NCI-H82 treated with DMSO at 0.1 percent for 48 hours (cell line): ENCODE data around the gene DCTN3.
A peak's percentile ranks its signal among the peaks of the same experiment; 100 is the strongest.

Experiments used
- DNase-seq: peaks from one replicate; lab custom pipeline; 2025; ENCODE audit not compliant: unreplicated experiment; lab: John Stamatoyannopoulos, UW

The DCTN3 gene

GRCh38 chr9:34620061-34620994, at the start of gene DCTN3:
Gene DCTN3, minus strand, starts transcription at chr9:34620495. Its CDS starts 31 bp downstream, at chr9:34620464.
- DNase-seq = peak; percentile 75

GRCh38 chr9:34665381-34666250, 45.3 kb upstream of the DCTN3 start:
- DNase-seq = peak; percentile 76

DNA sequence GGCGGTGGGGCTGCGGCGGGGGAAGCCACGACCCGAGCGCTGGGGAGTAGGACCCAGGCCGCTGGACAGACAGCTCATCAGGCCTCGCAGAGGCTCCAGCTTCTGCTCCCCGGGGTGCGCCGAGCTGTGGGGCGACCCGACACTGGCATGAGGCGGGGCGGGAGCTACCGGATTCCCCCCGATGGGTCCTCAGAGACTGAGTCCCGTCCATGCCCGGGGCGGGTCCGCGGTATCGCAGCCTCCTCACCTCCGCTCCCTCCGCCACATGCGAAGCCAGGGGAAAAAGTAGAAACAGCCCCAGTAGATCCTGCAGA, 44.7 kb upstream of the DCTN3 start:
- DNase-seq = no peak

DNA sequence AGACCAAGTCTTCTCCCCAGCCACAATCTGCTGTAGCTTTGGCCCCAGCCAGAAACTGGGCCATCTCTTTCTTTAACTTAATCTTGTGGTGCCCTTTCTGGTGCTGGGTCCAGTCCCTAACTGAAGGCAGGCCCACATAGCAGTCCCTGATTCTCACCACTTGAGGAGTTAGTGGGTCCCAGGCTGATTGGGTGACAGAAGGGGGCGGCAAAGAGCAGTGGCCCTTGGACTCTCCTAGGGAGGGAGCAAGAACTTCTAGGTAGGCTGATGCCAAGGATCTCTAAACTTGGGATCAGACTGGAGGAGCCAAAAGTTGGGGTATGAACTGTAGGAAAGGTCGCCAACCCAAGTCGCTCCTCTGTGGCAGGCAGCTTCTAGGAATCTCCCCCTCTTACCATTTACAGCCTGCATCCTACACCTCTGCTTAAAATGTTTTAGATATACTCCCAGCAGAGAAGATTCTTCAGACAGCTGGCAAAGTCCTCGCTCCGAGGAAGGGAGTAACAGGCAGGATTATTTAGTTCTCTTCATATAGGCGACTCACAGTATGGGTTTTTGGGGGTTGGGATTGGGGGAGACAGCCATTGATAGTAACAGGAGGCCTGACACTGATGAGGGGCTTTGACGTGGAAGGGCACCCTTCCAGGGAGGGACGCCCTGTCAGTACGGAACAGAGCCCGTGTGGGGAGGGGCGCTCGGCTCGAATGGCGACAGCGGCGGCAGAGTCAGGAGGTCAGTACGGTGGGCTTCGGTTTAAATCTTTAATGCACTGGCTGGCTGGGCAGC, 44.2 kb upstream of the DCTN3 start:
- peak; percentile 44 for DNase-seq

DNA sequence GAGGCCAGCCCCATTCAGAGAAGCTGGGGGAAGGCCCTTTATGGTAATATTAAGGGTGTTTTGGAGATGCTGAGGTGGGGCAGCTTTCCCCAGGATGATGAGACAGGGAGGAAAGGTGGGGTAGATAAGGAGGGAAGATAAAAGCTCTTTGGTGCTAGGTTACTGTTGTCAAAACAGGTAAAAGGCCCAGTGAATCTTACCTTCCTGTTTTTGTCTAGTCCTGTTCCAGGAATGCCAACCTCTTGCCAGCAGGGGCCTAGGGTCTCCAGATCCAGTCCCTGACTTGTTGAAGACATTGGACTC, 43.0 kb upstream of the DCTN3 start:
- DNase-seq = no peak

GRCh38 chr9:34662526-34663302, 42.4 kb upstream of the DCTN3 start, which contains the start of gene CCL27:
Gene CCL27, minus strand, starts transcription at chr9:34662657. Its CDS starts 24 bp downstream, at chr9:34662633.
- DNase-seq = no peak

DNA sequence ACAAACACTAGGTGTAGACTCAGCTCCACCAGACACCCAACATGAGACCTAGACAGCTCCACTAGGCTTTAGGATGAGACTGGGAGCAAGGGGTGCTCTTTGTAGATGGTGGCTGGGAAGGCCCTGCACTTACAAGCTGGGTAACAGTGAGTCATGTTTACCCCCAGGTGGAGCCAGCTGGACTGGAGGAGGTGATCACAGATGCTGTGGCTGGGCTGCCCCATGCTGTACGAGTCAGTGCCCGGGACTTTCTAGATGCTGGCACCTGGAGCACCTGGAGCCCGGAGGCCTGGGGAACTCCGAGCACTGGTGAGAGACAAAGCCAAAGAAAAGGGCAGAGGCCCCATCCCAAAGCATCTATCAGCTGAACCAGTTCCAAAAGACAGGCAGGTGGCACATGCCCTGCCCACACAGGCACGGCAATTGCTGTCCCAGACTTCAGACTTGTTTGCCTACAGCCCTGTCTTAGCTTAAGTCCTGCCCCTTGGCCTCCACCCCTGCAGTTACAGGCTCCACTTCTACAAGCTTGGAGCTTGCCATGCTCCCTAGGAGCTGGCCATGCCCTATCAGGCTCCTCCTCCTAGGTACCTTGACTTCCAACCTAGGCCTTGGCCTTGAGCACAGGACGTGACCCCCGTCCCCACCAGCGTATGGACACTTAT, 39.4 kb upstream of the DCTN3 start:
- DNase-seq = no peak

DNA sequence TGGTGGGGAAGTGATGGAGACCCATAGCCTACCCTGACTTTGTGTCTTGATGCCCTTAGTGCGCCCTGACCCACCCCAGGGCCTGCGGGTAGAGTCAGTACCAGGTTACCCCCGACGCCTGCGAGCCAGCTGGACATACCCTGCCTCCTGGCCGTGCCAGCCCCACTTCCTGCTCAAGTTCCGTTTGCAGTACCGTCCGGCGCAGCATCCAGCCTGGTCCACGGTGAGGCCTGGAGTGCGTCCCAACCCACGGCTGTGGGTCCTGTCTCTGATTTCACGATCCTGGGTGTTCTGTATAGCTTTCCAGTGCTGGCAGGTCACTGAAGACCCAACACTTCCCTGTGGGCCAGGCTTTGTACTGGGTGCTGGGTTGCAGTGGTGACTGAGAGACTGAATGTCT, 38.2 kb upstream of the DCTN3 start:
- DNase-seq = no peak

DNA sequence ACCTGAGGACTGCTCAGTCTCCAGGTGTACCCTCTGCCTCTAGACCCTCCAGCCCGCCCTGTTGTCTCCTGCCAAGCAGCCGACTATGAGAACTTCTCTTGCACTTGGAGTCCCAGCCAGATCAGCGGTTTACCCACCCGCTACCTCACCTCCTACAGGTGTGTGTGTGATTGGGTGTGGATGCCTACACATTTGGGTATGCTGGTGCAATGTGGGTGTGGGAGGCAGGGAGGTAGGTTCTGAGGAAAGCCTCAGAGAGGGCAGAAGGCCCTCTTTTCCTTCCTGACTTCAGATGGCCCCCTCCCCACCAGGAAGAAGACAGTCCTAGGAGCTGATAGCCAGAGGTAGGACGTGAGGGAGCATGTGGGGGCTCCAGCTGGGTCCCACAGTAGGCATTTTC, 36.7 kb upstream of the DCTN3 start:
- no peak for DNase-seq

GRCh38 chr9:34655394-34655793, 35.1 kb upstream of the DCTN3 start:
- DNase-seq = no peak

DNA sequence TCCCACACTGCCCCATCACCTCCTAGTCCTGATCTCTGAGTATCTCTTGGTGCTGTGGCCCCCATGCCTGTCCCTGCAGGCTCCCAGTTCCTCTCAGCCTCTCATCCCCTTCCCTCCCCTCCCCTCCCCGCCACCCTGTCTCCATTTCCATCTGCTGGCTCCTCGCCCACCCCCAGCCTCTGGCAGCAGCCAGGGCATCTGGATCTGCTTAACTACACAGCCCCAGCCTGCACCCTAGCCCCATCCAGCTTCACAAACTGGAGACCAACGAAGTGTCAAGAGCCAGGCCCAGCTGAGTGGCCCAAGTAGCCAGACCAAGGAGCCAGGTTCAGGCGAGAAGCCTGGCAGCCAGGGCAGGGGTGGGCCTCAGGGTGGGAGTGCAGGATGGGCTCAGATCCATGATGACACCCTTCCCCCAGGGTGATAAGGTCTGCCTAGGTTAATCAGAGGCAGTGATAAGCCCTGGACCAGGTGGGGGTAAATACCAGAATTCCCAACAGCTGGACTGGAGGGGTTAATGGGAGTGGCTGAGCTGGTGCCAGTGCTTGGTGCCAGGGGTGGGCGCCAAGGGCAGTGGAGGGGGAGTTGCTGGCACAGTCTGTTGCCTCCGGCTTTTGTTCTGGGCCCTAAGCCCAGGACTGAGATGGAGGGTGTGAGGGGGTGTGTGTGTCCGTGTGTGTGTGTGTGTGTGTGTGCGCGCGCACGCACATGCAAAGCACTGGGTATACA, 34.2 kb upstream of the DCTN3 start:
- peak; percentile 57 for DNase-seq

DNA sequence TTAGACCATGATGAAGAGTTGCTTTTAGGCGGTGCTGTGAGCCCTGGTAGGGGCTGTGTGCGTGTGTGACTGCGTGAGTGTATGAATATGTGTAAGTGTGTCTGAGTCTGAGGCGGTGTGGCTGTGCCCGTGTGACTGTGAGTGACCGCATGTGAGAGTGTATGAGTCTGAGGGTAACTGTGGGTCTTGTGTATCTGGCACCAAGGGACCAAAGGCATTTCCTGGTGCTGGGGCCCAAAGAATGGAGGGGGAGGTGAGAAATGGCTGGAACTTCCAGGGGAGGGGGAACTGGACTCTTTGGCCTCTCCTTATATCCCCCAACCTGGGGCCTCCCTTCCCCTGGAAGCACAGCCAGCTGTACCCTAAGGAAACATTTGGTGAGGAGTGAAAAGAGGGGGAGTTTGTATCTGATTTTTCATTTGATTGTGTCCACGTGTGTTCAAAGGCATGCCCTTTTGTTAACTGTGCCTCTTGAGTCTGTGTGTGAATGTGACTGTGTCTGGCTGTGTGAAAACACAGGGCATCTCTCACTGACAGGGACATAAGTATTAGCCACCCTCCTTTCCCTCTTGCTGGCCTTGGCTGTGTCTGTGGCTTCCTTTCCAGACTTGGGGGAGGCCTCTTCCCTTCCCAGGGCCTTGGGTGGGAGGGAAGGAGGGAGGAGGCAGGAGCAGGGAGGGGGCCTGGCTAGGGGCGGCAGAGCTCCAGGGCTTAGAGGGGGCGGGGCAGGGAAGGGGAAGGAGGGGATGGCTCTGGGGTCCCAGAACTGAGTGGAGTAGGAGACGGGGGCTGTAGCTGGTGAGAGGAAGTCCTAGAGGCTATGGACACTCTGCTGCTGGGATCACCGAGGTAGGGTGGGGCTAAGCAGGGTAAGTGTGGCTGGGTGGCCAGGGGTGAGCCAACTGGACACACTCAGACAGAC, 33.1 kb upstream of the DCTN3 start:
- DNase-seq = peak; percentile 49

DNA sequence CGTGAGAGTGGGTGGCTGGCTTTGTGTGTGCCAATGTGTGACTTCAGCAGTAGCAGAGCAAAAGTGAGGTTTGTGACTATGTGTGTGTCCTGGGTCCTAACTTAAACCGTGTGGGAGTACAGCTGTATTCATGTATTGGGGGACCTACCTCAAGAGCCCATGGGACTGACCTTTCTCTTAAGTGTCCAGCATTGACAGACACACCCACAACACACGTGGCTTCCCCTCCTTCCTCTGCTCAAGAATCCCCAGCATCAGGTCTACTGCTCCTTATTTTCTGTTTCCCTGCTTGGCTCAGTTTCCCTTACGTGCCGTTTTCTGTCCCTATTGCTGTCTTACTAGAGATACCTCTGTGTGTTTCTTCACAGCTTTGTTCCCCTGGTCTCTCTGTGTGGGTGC, 32.3 kb upstream of the DCTN3 start:
- no peak for DNase-seq

DNA sequence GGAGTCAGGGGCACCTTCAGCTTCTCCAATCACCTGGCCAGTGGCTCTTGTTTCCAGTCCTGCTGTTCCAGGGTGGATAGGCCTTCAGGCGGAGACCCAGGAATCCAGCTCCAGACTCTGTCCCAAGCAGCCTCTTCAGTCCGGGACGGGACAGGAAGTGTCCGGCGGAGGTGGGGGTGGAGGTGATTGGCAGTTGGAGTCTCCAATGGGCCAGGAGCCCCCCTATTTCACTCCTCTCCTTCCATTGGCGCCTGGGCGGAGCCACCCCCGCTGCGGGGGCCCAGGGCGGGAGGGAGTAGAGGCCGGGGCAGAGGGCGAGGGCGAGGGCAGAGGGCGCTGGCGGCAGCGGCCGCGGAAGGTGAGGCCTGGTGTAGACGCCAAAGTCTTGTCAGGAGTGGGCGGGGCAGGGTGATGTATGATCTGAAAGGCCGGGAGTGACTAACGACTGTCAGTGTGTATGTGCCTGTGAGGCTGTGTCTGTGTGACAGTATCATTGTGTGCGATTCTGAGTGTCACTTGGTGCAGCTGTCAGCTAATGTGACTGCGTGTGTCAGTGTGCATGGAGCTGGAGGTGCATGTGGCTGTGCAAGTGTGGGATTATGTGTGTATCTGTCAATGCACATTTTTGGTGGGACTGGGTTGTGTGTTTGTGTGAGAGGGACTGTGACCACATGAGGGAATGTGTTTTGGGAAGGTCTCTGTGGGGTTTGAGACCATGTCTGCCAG, 31.7 kb upstream of the DCTN3 start, which contains the start of gene IL11RA:
IL11RA (plus strand) TSS at position 310 of the 726 bp plus-strand sequence. CDS start 3,033 bp downstream, outside the sequence.
- no peak for DNase-seq

- DNase-seq = no peak
Measured at GRCh38 chr9:34651321-34651720, 31.0 kb upstream of the DCTN3 start.

- no peak for DNase-seq
Measured at GRCh38 chr9:34650816-34651215, 30.5 kb upstream of the DCTN3 start.

DNA sequence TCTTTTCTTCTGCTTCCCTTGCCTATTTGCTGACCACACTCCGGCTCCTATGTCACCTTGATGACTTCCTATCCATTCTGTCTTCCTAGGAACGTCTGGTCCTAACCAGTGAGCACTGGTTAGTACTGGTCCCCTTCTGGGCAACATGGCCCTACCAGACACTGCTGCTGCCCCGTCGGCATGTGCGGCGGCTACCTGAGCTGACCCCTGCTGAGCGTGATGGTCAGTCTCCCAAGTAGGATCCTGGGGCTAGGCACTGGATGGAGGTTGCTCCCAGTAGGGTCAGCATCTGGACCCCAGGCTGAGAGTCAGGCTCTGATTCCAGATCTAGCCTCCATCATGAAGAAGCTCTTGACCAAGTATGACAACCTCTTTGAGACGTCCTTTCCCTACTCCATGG, 28.4 kb upstream of the DCTN3 start:
- no peak for DNase-seq

DNA sequence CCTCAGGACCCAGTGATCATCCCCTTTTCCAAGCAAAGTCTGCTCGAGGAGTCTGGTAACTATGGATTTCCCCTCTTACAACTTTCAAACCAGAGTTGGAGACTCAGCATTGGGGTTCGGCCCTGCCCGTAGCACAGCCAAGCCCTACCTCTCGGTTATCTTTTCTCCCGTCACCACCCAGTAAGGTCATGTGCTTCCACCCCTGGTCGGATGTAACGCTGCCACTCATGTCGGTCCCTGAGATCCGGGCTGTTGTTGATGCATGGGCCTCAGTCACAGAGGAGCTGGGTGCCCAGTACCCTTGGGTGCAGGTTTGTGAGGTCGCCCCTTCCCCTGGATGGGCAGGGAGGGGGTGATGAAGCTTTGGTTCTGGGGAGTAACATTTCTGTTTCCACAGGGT, 27.4 kb upstream of the DCTN3 start:
- DNase-seq = no peak
